ENCODE measurements around the gene COG4. TPM values are rescaled to one million over a fixed set of nuclear protein-coding genes. Genes with fewer than 3 reads are reported as not detected.

Gene COG4
- polyA plus RNA-seq, 1 donor = 74.7 TPM

DNA sequence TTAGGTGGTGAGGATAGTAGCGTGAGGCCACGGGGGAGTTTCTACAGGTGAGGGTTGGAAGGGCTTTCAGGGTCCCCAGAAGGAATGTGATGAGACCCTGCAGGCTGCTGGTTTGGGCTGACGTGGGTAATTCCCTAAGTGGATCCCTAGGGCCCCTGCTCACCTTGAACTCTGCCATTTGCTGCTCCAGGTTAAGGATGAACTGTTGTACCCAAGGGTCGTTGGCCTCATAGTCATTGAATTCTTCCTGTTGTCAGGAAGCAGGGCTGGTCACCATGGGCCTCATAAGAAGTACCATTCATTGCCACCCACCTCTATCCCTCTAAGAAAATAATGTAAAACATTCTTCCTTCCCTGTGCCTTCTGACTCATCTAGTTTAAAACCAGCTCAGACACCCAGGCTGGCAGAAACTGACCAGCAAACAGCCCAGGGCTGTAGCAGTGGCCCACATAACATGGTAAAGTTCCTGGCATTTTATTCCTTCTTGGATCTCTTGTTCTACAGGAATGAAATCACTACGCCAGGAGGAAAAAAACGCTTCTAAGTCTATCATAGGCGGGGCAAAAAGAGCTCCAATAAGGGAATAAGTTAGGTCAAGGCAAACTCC is 41.3 kb downstream of the COG4 start:
- no peak for DNase-seq

GRCh38 chr16:70480127-70481105 is 42.9 kb downstream of the COG4 start:
- DNase-seq = no peak

GRCh38 chr16:70478912-70479341 is 44.4 kb downstream of the COG4 start:
- no peak for DNase-seq

DNA sequence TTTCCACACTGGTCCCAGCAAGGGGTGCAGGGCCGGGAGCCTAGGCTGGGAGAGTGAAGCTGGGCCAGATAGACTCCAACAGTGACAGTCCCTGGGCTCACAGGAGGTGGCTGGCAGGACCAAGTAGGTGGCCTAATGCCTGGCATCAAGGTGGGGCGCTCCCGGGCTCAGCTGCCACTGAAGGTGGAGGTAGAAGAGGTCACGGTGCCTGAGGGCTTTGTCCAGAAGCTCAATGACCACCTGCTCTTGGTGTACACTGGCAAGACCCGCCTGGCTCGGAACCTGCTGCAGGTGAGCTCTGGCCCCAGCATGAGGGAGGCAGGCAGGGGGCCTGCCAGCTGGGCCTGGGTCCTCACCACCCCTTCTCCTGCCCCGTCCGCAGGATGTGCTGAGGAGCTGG is 45.2 kb downstream of the COG4 start:
- DNase-seq = no peak

- no peak for DNase-seq
These were observed 46.9 kb downstream of the COG4 start for GRCh38 chr16:70476272-70477020.

DNA sequence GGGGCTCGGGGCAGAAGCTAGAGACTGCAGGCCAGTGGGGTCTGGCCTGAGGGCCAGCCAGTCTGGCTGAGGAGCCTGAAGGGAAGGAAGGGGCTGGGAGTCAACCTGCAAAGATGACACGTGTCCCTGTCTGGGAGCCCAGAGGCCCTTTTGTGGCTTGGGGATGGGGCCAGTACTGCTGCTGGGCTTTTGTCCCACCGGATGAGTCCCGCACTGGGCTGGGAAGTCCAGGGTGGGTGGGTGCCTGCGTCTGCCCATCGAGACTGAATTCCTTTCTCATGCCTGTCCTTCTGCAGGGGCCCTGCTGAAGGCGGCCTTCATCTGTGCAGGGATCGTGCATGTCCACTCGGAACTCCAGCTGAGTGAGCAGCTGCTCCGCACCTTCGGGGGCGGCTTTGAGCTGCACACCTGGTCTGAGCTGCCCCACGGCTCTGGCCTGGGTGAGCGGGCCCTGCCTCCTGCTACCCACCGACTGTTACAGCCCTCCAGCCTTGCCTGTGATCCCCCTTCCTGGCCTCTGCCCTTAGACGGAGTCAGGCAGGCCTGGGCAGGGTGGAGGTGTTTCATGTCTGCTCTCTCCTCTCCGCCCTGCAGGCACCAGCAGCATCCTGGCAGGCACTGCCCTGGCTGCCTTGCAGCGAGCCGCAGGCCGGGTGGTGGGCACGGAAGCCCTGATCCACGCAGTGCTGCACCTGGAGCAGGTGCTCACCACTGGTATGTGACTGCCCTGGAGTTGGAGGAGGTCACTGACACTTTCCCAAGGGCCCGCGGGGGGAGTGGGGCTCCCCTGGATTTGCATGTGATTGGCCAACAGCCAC is 48.1 kb downstream of the COG4 start:
- DNase-seq = no peak

GRCh38 chr16:70474320-70475053 is 48.9 kb downstream of the COG4 start:
- no peak for DNase-seq

DNA sequence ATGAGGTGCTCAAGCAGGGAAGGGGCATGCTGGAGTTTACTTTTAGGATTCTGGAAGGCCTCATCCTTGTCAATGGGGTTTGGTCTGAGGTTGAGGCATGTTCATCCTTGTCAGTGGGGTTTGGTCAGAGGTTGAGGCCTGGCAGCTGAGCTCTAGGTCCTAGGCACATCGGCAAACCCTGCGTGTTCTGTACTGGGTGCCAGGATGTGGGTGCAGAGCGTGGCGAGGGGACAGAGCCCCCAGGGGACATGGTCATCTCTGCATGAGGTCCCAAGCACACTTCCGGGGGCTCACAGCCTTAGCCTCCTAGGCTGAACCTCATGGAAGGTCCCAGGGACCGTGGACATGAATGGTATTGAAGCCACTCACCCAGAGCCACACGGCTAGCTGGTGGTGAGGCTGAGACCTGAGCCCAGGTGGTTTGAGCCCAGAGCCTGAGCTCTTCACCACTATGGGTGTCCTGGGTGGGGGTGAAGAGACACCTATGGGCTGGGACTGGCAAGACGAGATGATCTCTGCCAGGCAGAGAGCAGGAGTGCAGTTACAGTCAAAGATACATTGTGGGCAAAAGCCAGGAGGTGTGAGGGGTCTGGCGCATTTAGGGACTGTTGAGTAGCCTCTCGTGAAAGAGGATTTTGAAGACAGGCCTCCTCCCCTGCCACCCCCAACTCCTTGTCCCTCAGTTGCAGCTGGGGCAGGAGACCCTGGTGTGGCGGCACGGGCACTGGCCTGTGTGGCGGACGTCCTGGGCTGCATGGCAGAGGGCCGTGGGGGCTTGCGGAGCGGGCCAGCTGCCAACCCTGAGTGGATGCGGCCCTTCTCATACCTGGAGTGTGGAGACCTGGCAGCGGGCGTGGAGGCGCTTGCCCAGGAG is 49.7 kb downstream of the COG4 start:
- no peak for DNase-seq

DNA sequence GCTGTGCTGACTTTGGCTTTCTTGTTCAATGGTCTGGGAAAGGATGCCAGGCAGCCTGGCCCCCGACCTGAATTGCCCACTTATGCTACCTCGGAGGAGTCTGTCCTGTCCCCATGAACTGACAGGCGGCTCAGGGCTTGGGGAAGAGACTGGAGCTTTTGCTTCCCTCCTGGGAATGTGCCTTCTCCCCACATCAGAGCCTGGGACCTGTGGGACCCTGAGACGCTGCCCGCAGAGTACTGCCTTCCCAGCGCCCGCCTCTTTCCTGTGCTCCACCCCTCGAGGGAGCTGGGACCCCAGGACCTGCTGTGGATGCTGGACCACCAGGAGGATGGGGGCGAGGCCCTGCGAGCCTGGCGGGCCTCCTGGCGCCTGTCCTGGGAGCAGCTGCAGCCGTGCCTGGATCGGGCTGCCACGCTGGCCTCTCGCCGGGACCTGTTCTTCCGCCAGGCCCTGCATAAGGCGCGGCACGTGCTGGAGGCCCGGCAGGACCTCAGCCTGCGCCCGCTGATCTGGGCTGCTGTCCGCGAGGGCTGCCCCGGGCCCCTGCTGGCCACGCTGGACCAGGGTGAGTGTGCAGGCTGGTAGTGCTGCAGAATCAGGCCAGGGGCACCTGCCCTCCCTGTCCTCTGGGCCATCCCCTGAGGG is 50.4 kb downstream of the COG4 start:
- DNase-seq = no peak

DNA sequence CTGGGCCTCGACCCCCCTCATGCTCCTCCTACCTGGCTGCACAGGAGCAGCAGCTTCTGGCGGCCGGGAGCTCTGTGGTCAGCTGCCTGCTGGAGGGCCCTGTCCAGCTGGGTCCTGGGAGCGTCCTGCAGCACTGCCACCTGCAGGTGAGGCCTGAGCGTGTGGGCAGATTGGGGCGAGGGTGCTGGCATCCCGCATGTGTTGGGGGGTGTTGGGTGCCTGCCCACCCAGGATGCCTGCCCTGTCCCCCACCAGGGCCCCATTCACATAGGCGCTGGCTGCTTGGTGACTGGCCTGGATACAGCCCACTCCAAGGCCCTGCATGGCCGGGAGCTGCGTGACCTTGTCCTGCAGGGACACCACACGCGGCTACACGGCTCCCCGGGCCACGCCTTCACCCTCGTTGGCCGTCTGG is 52.4 kb downstream of the COG4 start:
- DNase-seq = no peak

DNA sequence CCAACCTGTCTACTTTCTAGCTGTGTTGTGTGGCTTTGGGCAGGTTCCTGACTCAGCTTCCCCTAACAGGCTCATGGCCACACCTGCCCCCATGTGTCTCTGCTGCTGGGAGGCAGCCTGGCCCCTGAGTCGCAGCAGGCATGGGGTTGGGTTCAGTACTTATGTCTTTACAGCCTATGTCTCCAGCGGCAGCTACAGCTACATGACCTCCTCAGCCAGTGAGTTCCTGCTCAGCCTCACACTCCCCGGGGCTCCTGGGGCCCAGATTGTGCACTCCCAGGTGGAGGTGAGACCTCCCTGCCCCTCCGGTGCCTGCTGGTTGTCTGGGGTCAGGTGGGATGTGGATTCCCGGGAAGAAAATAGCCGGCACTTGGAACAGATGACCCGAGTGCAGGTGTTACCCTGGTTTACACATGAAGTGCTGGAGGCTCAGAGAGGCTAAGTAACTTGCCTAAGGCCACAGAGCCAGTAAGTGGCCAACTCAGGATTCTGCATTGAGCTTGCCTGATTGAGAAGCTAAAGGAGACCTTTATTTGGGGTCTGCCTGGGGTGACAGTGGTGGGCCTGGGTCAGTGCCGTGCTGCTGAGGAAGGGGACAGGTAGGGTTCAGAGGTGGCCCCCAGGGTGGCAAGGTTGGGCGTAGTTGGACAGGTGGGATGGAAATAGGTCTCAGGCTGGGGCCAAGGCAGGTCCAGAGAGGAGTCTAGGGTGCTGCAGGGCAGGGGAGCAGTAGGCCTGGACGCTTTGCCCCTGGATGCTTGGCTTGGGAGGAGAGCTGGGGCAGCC is 53.0 kb downstream of the COG4 start:
- no peak for DNase-seq

DNA sequence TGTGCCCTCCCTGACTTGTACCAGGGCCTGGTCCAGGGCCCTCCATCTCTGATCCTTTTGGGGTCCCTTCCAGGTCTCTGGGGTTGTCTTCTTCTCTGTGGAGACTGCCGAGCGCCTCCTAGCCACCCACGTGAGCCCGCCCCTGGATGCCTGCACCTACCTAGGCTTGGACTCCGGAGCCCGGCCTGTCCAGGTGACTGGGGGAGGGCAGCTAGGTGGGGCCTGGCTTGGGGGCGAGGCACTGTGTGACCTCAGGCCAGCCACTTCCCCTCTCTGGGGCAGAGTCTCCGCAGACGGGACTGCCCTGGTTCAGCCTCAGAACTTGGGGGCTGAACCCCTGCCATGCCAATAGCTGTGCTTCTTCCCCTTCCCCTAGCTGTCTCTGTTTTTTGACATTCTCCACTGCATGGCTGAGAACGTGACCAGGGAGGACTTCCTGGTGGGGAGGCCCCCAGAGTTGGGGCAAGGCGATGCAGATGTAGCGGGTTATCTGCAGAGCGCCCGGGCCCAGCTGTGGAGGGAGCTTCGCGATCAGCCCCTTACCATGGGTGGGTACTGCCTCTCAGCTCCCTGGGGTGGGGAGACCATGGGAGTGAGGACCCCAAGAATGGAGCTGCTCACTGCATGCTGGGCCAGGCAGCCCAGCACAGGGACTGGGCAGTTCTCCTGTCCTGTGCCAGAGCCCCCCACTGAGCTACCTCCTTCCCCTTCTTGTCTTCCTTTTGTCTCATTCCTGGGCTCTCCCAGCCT is 54.4 kb downstream of the COG4 start:
- no peak for DNase-seq

DNA sequence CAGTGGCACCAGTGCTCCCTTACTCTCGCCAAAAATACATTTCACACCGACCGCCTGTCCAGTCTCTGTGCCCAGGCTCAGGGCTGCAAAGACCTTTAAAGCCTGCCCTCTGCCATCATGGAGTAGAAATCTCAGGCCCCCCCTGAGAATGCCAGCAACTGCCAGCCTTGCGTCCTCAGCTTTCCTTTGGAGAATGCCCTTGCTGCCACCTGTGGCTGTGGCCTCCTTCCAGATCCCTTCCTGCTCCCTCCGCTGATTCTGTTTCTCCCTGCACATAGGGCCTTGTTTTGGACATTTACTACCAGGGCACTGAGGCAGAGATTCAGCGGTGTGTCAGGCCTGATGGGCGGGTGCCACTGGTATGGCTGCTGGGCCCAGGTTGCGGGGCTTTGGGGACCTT is 55.7 kb downstream of the COG4 start:
- DNase-seq = no peak

GRCh38 chr16:70467113-70467512 is 56.2 kb downstream of the COG4 start:
- DNase-seq = no peak

- no peak for DNase-seq
These were observed 56.6 kb downstream of the COG4 start for GRCh38 chr16:70466805-70467076.

DNA sequence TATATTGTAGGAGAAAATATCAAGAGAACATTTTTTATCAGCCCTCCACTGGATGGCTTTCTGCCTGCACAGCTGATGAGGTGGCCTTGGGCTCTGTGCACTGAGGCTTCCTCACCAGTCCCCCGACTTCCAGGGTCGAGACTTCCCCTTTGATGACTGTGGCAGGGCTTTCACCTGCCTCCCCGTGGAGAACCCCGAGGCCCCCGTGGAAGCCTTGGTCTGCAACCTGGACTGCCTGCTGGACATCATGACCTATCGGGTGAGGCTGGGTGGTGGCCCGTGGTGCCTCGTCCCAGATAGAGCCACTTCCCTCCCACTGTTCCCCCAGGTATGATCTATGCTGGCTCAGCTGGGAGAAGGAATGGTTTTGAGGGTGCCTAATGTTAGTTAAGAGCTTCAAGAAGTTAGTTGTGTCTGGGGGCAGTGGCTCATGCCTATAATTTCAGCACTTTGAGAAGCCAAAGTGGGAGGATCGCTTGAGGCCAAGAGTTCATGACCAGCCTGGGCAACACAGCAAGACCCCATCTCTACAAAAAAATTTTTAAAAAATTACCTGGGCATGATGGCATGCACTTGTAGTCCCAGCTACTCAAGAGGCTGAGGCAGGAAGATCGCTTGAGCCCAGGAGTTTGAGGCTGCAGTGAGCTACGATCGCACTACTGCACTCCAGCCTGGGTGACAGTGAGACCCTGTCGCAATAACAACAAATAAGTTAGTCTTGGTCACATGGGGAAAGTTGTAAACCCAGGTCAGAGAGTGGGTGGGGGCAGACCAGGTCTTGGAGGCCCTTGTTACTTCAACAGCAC is 57.2 kb downstream of the COG4 start:
- no peak for DNase-seq

DNA sequence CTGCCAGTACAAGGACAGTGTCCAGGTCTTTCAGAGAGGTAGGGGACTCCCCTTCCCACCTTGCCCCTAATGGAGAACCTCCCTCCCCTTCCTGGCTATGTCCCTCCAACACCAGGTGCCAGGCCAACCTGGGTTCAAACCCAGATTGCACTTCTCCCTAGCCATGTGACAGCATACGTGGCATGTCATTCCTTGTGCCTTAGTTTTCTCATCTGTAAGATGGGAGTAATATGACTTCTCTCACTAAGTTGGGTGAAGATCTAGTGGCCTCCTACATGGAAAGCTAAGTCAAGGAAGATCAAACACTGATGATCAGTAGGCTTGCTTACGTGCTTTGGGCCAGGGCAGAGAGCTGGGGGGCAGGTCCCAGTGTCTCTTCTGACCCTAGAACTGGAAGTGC is 60.1 kb downstream of the COG4 start:
- no peak for DNase-seq

Data from left kidney (tissue), 2 donors.